Body of pancreas (tissue), 4 donors: ENCODE measurements around the gene NUP50. TPM values are rescaled to one million over a fixed set of nuclear protein-coding genes. Genes with fewer than 3 reads are reported as not detected.

Experiments used
- ATAC-seq: fragments of 150-250 bp; one replicate; pipeline ENCODE4 v1.9.1; 2016
- DNase-seq, 4 donors: peaks; one replicate each; pipeline ENCODE4 v3.0.0-alpha.2; 2019
- H3K27ac ChIP-seq, 4 donors: fragments of 200-600 bp; sonication (generic); 1 replicate in 3 of 4; 2 replicates in 1 of 4; pipeline versions ENCODE4 v1.5.1 to v1.6.1; 2016 to 2019; ENCODE audit warnings: mild to moderate bottlenecking in 1 of 4, mixed read lengths in 1 of 4, moderate library complexity in 1 of 4
- H3K27me3 ChIP-seq, 2 donors: fragments of 200-600 bp; sonication (generic); one replicate each; pipeline ENCODE4 v1.6.0; 2016; ENCODE audit warnings: mild to moderate bottlenecking in 1 of 2
- H3K36me3 ChIP-seq, 2 donors: fragments of 200-600 bp; sonication (generic); replicated peaks in 1 of 2; 2 replicates each; pipeline ENCODE4 v1.5.1; 2016; ENCODE audit warnings: low read depth in 2 of 2; ENCODE audit not compliant: insufficient read depth in 1 of 2
- H3K4me1 ChIP-seq: fragments of 200-600 bp; sonication (generic); one replicate; pipeline ENCODE4 v1.6.0; 2016
- H3K4me3 ChIP-seq, 2 donors: fragments of 200-600 bp; sonication (generic); 1 replicate in 1 of 2; 2 replicates in 1 of 2; pipeline ENCODE4 v1.5.1; 2016 to 2019
- H3K9me3 ChIP-seq, 3 donors: fragments of 200-600 bp; sonication (generic); 1 replicate in 2 of 3; 2 replicates in 1 of 3; pipeline ENCODE4 v1.5.1; 2016
- CTCF ChIP-seq, 7 experiments: fragments of 450-650 bp in 4 of 7; fragments of 200-600 bp in 3 of 7; sonication (generic) in 3 of 7; IDR thresholded peaks; one replicate each; pipeline ENCODE4 v1.5.1; 2016 to 2019; ENCODE audit warnings: antibody characterized with exemption in 7 of 7
- POLR2A ChIP-seq, 3 donors: fragments of 450-650 bp; IDR thresholded peaks; one replicate each; pipeline ENCODE4 v1.6.1; 2016; ENCODE audit warnings: antibody characterized with exemption in 3 of 3, mild to moderate bottlenecking in 2 of 3
- WGBS, 2 donors: methylation state at CpG; one replicate each; pipeline ENCODE4 v1.1.5; 2017; 5-methylcytosine and 5-hydroxymethylcytosine counted together
- intact Hi-C: fragments of 100-400 bp; cut with DNase I; formaldehyde crosslinking; loops from one replicate; pipeline ENCODE4 v1.15.1; 2023
- total RNA-seq, 2 donors: library from RNA; depleted of rRNA; stranded (reverse); fragments of >200 nt; gene quantifications; one replicate each; pipeline ENCODE4 v1.1.0, GENCODE V29; 2016

Gene NUP50
- total RNA-seq, 2 donors from 2014 or later = 39.2 to 43.1 TPM

GRCh38 chr22:45172881-45173585 is 9.3 kb downstream of the NUP50 start:
- Histone ChIP-seq H3K4me3 (no peak overlapping the region), H3K9me3 (no peaks in the 10 kb centered on the region), H3K4me1 (no peaks in the 10 kb centered on the region), H3K27me3 (no peaks in the 10 kb centered on the region), H3K27ac (no peak overlapping the region), H3K36me3 (peaks cover 10 to 33% of the 10 kb centered on the region in 2 donors)
- intact Hi-C loops = no loop called here
- DNase-seq (no peak), ATAC-seq (no peak)
- 72 to 83% methylated on average over 7 of the region's 7 CpGs for WGBS, 2 donors
- TF ChIP-seq POLR2A (IDR thresholded peaks at IDR 0.05) (no peak), CTCF (IDR thresholded peaks at IDR 0.05) (no peak)

GRCh38 chr22:45179276-45180049 is 15.7 kb downstream of the NUP50 start:
- no peak overlapping the region for H3K27ac ChIP-seq
- H3K36me3 ChIP-seq = peaks cover 11 to 15% of the 10 kb centered on the region in 2 donors
- no peaks in the 10 kb centered on the region for H3K4me1 ChIP-seq
- H3K4me3 ChIP-seq = no peak overlapping the region
- H3K27me3 ChIP-seq = no peaks in the 10 kb centered on the region
- H3K9me3 ChIP-seq = no peaks in the 10 kb centered on the region
- ATAC-seq (no peak), DNase-seq (no peak)
- intact Hi-C loops = no loop called here
- 85 to 90% methylated on average over 9 of the region's 9 CpGs for WGBS, 2 donors
- TF ChIP-seq POLR2A (IDR thresholded peaks at IDR 0.05) (no peak), CTCF (IDR thresholded peaks at IDR 0.05) (no peak)

GRCh38 chr22:45180146-45180679 is 16.5 kb downstream of the NUP50 start:
- no peak overlapping the region for H3K4me3 ChIP-seq
- intact Hi-C loops = no loop called here
- TF ChIP-seq CTCF (IDR thresholded peaks at IDR 0.05) = no peak
- TF ChIP-seq POLR2A (IDR thresholded peaks at IDR 0.05) = no peak
- no peaks in the 10 kb centered on the region for H3K9me3 ChIP-seq
- ATAC-seq (no peak), DNase-seq (no peak)
- H3K36me3 ChIP-seq = peaks cover 15% of the 10 kb centered on the region in 2 donors
- no peaks in the 10 kb centered on the region for H3K27me3 ChIP-seq
- H3K4me1 ChIP-seq = no peaks in the 10 kb centered on the region
- H3K27ac ChIP-seq = no peak overlapping the region
- WGBS, 2 donors = 83 to 87% methylated on average over 14 of the region's 14 CpGs

GRCh38 chr22:45181240-45181639 is 17.5 kb downstream of the NUP50 start:
- no peak for ATAC-seq
- TF ChIP-seq POLR2A (IDR thresholded peaks at IDR 0.05) = no peak
- no peak for TF ChIP-seq CTCF (IDR thresholded peaks at IDR 0.05)

More at GRCh38 chr22:45181240-45181639, 17.5 kb downstream of the NUP50 start:
- no peak for DNase-seq
- no peaks in the 10 kb centered on the region for H3K9me3 ChIP-seq
- no peak overlapping the region for H3K4me3 ChIP-seq
- H3K27ac ChIP-seq = no peak overlapping the region
- intact Hi-C loops = no loop called here
- H3K36me3 ChIP-seq = peaks cover 17% of the 10 kb centered on the region in 2 donors
- no peaks in the 10 kb centered on the region for H3K27me3 ChIP-seq
- WGBS, 2 donors = 96% methylated on average over 4 of the region's 4 CpGs
- no peaks in the 10 kb centered on the region for H3K4me1 ChIP-seq
